ENCODE measurements around the gene HCN3.
A peak's percentile ranks its signal among the peaks of the same experiment; 100 is the strongest.

The HCN3 gene

GRCh38 chr1:155272466-155273342, 4.6 kb upstream of the HCN3 start:
- TF ChIP-seq CTCF (IDR thresholded peaks at IDR 0.05; ENCODE audit: control extremely low read depth, extremely low read depth, low read depth, missing control alignments): no peak
- no peak for DNase-seq (ENCODE audit: extremely low spot score)
- ChIA-PET POLR2A (interaction anchor here (0.6 to 1.0 kb wide), 6 partner anchors 8 to 584 kb away, joined by 3 to 10 read pairs (median 5); partner anchors contain the start of gene GON4L), CTCF (interaction anchor here (0.8 to 11.8 kb wide), 7 partner anchors 9 to 51 kb away, joined by 3 to 154 read pairs (median 3); partner anchors contain the start of gene FDPS)

- CTCF ChIA-PET: interaction anchor here (0.8 to 11.8 kb wide), 6 partner anchors 17 to 50 kb away, joined by 3 to 154 read pairs (median 3); partner anchors contain the start of gene FDPS
- peak; percentile 97 for DNase-seq (ENCODE audit: extremely low spot score)
- POLR2A ChIA-PET: interaction anchor here (0.6 to 1.0 kb wide), 6 partner anchors 9 to 583 kb away, joined by 3 to 10 read pairs (median 5); partner anchors contain the start of gene GON4L
- TF ChIP-seq CTCF (IDR thresholded peaks at IDR 0.05; ENCODE audit: control extremely low read depth, extremely low read depth, low read depth, missing control alignments): no peak
Measured at GRCh38 chr1:155273343-155274245, 3.7 kb upstream of the HCN3 start, which contains the start of gene CLK2. CLK2 (minus strand) TSS chr1:155273504; CDS start chr1:155270977, 2,527 bp downstream.

GRCh38 chr1:155277902-155278688, 832 bp downstream of the HCN3 start:
- peak; percentile 74 for DNase-seq (ENCODE audit: extremely low spot score)
- POLR2A ChIA-PET: no interaction called here
- TF ChIP-seq CTCF (IDR thresholded peaks at IDR 0.05; ENCODE audit: control extremely low read depth, extremely low read depth, low read depth, missing control alignments): peak; percentile 25
- CTCF ChIA-PET: interaction anchor here (0.8 to 4.2 kb wide), 9 partner anchors 8 to 46 kb away, joined by 3 to 35 read pairs (median 4); partner anchors contain the start of gene FDPS

- TF ChIP-seq CTCF (IDR thresholded peaks at IDR 0.05; ENCODE audit: control extremely low read depth, extremely low read depth, low read depth, missing control alignments): no peak
- DNase-seq (ENCODE audit: extremely low spot score): no peak
- POLR2A ChIA-PET: no interaction called here
- CTCF ChIA-PET: interaction anchor here (0.8 to 4.2 kb wide), 11 partner anchors 9 to 45 kb away, joined by 3 to 35 read pairs (median 4); partner anchors contain the start of gene FDPS
Measured at GRCh38 chr1:155278689-155279160, 1.5 kb downstream of the HCN3 start.

- no peak for DNase-seq (ENCODE audit: extremely low spot score)
- ChIA-PET CTCF (interaction anchor here (0.8 to 4.2 kb wide), 6 partner anchors 13 to 45 kb away, joined by 3 to 35 read pairs (median 6); partner anchors contain the start of gene FDPS), POLR2A (no interaction called here)
- TF ChIP-seq CTCF (IDR thresholded peaks at IDR 0.05; ENCODE audit: control extremely low read depth, extremely low read depth, low read depth, missing control alignments): no peak
Measured at GRCh38 chr1:155279268-155279667, 2.0 kb downstream of the HCN3 start.

All from GM10248 (cell line).